Renal cortical epithelial cell (primary cell): Measurements from ENCODE around the gene RIMOC1. TPM values are rescaled to one million over a fixed set of nuclear protein-coding genes. Genes with fewer than 3 reads are reported as not detected.
A peak's percentile ranks its signal among the peaks of the same experiment; 100 is the strongest.

ENCODE experiments used
- DNase-seq: peaks from one replicate; pipeline ENCODE4 v3.0.0-alpha.2; 2011; ENCODE audit warnings: low read depth
- total RNA-seq: library from RNA; depleted of rRNA; stranded (reverse); fragments of >200 nt; gene quantifications from 2 replicates; pipeline ENCODE4 v1.2.3, GENCODE V29; 2014

RIMOC1 gene, protein sequence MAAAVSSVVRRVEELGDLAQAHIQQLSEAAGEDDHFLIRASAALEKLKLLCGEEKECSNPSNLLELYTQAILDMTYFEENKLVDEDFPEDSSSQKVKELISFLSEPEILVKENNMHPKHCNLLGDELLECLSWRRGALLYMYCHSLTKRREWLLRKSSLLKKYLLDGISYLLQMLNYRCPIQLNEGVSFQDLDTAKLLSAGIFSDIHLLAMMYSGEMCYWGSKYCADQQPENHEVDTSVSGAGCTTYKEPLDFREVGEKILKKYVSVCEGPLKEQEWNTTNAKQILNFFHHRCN
- 13.0 and 18.1 TPM in 2 replicates for total RNA-seq

DNA sequence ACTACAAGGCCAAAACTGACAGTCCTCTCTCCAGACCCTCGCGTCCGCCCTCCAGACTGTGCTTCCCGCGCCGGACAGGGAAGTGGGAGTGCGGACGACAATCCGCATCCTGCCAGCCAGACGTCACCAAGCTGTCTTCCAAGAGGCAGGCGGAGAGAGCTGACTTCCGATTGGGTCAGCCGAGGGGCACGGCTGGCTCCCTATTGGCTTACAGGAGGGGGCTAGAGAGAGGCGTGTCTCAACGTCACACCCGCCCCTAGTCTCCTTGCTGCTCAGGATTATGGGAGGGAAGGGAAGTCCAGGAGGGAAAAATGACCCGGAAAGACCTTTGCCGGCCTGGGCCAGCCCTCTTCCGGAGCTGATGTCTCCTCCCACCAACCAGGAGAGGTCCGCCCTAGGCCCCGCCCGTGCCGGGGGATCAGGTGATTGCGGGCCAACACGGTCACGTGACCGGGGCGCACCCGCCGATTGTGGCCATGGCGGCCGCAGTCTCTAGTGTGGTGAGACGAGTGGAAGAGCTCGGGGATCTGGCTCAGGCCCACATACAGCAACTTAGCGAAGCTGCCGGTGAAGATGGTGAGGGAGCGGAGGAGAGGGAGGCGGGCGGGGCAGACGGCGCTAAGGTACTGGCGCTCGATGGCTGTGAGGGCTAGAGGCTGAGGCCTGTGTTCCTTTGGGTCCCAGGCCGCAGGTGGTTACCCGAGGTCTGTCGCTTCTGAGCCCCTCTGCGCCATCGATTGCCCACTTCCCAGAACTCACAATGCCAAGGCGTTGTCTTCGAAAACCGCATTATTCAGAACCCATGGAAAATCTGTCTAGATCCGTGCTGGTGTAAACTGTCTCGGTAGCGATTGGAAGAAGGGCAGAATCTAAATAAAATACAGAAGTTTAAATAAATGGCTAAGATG lies at the start of gene RIMOC1:
RIMOC1 (plus strand) TSS at position 453 of the 908 bp plus-strand sequence; CDS start at position 477, 24 bp downstream.
- DNase-seq: peak; percentile 99

DNA sequence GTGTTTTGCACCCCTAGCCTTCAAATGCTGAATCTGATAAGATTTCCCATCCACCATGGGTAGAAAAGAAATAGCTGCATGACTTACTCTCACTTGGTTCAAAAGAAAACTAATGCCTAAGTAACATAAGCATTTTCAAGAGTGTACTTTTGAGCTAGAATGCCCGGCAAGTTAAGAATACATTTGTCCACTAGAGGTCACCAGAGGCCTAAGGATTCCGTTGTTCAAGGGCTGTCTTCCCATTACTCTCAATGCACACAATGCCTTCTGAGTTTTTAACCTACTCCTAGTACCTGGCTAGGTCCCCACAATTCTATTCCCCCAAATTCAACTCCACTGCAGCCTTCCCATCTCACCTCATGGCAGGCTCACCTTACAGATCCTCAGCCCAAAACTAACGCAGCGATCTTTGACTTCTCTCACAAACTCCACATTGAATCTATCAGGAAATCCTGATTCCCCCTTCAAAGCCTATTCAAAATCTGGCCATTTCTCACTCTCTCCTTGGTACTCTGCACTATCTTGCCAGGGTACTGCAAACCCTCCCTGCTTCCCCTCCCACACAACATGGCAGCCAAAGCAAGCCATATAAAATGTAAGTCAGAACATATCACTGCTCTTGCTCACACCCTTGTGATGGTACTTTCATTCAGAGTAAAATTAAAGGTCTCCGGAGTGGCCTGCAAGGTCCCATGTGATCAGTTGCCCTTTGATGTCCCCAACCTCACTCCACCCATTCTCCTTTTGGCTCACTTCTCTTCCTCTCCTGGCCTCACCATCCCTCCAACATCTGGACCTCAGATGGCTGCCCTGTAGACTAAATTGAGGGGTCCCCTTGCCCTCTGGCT lies 47.3 kb upstream of the RIMOC1 start:
- DNase-seq: peak; percentile 68

DNA sequence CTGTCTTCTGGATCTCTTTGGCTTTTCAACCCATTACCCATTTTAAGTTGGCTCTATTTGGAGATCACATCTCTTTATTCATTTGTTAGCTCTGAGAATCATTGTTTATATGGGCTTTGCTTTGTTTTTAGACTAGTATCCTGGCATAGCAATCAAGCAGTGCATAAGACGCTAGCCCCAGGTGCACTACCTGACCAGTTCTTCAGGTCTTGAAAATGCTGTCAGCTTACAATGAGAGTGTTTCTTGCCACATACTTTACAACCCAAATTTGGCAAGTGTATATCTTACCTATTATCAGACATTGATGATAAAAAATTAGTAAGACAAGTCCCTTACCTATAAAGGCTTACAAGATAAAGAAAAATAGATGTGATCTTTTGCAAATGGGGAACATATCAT lies 46.2 kb upstream of the RIMOC1 start:
- DNase-seq: no peak

DNA sequence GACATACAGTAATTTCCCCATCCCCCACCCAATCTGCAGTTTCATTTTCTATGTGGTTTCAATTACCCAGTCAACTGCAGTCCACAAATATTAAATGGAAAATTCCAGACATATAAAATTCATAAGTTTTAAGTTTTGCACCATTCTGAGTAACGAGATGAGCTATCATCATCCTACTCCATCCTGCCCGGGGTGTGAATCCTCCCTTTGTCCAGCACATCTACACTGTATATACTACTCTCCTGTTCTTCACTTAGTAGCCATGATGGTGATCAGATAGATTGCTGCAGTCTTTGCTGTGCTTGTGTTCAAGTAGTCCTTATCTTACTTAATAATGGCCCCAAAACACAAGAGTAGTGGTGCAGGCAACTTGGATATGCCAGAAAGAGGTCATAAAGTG lies 45.3 kb upstream of the RIMOC1 start:
- no peak for DNase-seq

DNA sequence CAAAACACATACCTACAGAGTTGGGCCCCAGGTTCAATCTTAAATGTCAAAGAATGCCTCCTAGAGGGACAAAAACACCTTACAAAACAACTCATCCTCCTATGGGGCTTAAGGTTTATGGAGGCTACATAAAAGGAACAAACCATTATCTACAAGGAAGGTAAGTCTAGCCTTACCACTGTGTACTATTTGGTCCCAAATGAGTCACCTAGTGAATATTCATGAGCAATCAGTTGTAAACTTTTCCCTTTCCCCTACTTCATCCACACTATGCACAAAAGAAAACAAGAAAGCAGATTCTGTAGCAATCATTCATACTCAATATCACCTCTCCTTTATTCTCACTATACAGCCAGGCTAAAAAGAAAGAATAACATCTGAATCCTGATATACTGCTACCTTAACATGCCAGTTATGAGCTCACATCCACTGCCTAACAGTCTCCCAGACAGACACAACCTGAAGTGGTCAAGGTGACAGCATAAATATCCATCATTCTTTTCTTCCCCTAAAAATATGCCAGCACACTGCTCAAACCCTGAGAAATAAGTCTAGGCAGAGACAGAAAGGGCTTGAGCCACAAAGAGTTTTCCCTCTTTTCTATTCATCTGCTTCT lies 40.2 kb upstream of the RIMOC1 start:
- peak; percentile 76 for DNase-seq

DNA sequence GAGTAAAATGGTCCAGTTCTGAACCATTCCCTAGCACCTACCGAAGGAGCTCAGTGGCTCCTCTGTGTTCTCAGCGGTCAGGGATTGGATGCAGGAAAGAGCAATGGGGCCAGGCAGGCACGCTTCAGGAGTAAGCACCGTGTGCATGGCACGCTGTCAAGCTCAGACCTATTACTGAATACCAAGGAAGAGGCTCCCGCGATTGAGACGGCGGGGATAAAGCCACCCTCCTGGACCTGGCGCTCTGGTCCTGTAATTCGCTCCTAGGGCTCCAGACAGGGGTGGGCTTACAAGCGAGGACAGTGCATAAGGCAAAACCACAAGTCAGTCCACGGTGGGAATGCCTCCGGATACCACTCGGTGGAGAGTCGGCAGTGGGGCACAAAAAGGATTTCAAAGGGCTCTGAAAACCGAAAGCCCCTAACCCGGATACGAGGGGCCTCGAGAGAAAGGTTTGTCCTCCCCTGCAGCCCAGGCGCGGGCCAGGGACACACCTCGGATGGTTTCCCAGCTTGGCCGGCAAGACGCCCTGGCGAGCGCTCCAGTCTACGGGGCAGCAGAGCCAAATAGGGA lies 34.9 kb upstream of the RIMOC1 start:
- DNase-seq: peak; percentile 37

DNA sequence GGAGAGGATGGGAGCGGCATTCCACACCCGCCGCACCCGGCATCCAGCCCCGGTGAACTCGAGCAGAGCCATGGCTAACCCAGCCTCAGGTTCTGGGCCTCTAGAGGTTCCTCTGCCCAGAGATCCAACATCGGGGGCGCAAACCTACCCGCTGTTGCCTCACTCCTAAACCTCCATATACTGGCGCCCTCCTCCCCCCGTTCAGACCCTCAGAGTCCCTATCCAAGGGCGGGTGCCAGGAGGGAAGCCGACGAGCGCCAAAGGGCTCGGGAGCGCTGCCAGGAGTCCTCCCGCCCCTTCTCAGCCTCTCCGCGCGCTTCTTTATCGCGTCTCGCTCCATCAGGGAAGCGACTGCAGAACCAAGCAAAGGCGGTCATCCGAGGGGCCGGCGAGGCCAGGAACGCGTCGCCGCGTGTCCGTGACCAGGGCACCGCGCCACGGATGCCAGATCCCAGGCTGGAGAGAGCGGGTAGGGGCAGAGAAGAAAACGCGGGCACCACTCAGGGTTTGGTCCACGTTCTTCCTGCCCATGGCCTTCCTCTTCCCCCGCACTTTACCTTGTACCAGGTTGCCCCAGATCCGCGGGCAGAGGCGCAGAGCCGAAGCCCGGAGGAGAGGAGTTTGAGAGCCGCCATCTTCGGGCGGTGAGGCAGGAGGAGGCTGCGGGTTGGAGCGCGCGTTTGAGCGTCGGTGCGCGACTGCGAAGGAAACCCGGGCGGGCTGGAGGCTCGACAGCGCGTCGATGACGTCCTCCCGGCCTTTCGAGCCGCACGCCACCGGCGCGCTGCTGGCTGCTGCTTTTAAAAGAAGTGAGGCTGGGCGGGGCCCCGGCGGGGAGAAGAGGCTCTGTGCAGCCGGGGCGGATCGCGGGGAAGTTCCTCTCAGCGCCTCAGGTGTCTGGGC lies 34.2 kb upstream of the RIMOC1 start, which contains the start of gene OXCT1:
OXCT1 (minus strand) TSS at position 702 of the 903 bp plus-strand sequence; CDS start at position 635, 67 bp downstream.
- DNase-seq: peak; percentile 29

DNA sequence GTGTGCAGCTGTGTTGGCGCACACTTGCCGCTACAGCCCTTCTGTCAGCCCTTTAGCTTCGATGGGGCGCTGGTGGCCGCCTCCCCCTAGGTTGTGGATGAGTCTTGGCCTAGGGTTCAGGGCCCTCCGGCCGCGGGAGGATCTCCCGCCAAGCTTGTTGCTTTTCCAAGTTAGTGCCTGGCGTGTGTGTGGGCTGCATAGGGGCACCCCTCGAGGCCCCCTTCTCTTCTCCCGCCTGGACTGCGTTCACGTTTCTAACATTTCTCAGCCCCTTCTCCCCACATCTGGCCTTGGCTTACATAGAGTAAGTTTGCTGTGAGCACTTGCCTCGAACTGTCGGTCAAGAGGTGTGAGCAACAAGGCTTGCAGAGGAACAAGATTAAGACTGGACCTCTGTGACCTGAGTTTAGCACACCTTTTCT lies 33.5 kb upstream of the RIMOC1 start:
- DNase-seq: no peak

DNA sequence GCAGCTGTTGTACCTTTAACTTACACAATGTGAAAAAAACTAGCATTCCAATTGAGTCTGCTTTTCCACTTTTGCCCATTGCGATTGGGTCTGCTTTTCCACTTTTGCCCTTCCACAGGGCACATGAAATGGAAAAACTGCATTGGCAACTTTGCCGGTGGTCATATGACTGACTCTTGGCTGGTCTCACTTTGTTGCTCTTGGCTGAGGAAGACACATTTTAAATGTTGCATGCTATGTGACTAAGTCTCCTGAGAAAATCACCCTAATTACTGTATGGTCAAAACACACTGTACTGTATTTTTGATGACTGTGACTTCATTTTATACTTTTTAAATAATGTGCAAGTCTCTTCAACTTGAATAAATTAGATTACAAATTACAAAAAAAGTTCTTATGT lies 32.3 kb upstream of the RIMOC1 start:
- DNase-seq: peak; percentile 79

DNA sequence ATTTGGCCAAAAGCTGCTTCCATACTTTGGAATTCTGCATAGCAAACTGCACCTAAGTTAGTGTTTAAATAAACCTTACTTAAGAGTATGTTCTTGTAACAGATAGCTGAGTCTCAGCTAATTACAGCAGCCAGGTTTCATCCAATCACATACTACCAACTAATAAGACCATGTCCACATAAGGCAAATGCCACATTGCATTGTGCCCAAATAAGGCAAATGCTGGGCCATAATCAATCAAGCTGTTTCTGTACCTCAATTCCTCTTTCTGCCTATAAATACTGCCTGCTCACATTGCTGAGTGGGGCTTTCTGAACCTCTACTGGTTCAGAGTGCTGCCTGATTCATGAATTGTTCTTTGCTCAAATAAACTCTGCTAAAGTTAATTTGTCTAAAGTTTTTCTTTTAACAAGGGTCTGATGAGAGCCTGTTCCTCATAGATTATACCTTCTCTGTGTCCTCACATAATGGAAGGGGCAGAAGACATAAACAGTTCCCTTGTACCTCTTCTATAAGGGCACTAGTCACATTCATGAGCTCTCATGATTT lies 29.6 kb upstream of the RIMOC1 start:
- no peak for DNase-seq

DNA sequence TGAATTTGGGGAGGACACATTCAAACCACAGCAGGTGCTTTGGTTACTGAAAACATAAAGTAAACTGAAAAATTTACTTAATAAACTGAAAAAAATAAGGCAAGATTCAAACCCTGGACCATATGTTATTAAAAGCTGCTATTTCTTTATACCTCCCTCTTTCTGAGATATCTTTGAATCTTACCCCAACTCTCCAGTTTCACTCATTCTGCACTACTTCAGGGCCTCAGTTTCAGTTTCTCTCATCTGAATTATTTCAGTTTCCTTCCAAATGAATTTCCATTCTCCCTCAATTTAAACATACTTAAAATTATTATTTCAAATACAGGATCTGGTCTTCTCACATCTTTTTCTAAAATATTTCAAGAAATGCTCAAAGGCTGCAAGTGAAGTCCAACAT lies 29.0 kb upstream of the RIMOC1 start:
- DNase-seq: no peak

DNA sequence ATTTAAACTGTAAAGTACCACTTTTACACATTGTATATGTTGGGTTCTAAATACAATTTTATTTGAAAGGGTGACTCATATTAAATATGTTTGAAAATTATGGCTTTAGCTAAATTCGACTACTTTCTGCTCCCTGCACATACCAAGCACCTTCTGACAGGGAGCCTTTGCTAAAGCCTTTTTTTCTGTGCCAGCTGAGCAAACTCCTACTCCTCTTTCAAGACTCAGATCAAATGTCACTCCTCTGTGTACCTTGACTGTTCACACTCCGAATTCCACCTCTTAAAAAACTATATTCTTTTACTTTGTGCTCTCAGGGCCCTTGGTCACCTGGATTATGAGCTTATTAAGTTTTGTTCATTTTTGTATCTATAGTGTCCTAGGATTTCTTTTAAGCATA lies 27.5 kb upstream of the RIMOC1 start:
- DNase-seq: no peak

DNA sequence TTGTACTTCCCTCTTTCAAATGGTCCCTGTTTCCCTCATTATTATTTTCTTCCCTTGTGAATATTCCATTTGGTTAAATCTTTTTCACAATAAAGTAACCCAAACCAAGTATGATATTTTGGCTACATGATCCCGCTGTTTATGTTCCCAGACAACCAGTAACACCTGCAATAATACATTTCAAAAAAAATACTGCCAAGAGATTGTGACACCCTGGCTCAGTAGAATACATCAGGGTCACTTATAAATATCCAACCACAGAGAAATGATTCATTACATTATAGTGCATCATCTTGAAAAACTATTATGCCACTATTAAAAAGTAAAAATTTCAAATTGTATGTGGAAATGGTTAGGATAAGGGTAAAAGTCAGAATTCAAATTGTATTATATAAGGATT lies 26.7 kb upstream of the RIMOC1 start:
- no peak for DNase-seq

DNA sequence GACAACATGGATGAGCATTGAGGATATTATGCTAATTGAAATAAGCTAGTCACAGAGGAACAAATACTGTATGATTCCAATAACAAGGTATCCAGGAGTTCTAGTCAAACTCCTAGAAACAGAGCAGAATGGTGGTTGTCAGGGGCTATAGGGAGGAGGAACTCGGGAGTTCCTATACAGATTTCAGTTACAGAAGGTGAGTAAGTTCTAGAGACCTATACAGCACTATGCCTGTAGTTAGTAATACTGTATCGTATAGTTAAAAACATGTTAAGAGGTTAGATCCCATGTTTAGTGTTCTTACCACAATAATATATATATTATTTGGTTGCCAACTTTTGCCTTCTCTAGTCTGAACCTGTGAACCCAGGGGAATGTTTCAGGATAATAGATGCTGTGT lies 26.0 kb upstream of the RIMOC1 start:
- no peak for DNase-seq

DNA sequence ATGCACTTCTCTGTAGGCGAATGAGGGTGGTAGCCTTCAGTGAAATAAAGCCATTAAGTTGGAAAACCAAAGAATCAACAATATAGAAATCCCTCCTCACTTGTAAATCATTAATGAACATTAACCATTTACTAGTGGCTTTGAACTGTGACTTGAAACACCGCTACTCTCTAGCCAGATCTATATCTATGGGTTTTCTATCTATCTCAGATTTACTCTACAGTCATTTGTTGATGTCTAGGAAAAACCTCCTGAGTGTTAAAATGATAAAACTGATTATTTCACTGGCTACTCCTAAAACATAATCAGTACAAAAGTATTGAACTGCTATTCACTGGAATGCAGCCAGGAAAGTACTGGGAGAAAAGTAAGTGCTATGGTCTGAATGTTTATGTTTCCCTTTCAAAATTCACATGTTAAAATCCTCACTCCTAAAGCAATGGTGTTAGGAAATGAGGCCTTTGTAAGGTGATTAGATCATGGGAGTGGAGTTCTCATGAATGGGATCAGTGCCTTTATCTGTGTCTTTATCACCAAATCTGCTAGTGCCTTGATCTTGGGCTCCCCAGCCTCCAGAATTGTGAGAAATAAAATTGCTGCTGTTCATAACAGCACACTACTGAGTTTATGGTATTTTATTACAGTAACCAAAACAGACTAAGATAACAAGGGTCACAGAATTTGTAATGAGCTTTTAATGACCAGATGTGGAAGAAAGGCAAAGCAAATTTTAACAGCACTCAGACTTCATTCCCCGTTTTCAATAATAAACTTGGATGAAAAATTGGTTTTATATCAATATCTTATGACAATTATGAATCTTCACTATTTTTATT lies 25.3 kb upstream of the RIMOC1 start:
- peak; percentile 59 for DNase-seq

DNA sequence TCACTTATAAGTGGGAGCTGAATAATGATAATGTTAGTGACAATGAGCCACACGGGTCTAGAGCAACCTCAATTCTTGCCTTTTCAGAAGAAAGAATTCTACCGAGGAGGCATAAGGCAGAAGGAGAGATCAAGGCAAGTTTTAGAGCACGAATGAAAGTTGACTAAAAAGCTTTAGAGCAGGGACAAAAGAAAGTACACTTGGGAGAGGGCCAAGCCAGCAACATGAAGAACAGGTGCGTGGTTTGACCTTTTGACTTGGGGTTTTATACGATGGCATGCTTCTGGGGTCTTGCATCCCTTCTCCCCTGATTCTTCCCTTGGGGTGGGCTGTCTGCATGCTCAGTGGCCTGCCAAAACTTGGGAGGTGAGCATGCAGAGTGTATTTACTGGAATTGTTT lies 21.4 kb upstream of the RIMOC1 start:
- no peak for DNase-seq

DNA sequence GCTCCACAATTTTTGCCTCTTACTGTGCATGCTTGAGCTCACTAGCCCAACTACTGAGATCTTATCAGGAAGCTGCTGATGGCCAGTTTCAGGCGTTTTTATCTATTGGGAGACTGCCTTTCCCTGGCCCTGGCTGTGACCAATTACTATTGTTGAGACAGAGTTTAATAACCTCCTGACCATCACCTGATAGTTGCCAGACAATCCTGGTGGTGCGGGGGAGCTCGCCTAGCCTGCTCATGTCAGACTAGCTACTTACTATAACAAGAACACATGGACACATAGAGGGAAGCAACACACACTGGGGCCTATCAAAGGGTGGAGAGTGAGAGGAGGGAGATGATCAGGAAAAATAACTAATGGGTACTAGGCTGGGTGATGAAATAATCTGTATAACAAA lies 20.9 kb upstream of the RIMOC1 start:
- DNase-seq: no peak

DNA sequence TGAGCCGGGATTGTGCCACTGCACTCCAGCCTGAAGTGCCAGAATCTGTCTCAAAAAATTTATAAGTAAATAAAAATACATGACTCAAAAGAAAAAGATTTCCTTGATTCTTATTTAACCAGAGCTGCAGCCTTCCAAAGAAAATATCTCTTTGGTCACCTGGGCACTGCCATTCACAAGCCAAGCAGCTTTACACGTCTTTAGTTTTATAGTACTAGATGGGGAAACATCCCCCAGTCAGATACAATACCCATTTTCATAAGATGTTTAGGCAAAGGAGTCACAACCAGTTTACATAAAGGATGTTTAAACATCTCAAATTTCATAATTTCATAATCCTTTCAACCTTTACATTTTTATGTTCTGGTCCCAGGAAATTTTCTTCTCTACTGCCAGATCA lies 20.2 kb upstream of the RIMOC1 start:
- no peak for DNase-seq

DNA sequence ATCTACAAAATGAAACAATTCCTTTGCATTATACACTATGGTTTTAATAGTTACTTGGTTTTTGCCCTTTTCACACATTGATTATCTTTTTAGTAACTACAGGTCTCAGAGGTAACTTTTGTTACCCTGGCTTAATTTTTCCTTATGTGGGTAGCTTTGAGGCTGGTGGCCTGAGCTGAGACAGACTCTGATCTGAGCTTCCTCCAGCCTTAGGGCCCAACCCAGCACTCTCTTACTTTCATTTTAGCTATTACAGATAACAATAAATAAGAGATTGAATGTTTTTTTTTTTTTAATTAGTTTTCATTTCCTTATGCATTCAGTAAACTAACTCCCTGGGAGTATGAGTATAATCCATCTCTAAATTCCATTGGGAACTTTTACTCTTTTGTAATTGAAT lies 18.9 kb upstream of the RIMOC1 start:
- no peak for DNase-seq
